ENCODE results near the gene TYR.
"Not testable (repeated sequence)": the region's sequence is repeated elsewhere in the genome, so short reads cannot be mapped to it uniquely, and the experiment has no call there.

Gene TYR

DNA sequence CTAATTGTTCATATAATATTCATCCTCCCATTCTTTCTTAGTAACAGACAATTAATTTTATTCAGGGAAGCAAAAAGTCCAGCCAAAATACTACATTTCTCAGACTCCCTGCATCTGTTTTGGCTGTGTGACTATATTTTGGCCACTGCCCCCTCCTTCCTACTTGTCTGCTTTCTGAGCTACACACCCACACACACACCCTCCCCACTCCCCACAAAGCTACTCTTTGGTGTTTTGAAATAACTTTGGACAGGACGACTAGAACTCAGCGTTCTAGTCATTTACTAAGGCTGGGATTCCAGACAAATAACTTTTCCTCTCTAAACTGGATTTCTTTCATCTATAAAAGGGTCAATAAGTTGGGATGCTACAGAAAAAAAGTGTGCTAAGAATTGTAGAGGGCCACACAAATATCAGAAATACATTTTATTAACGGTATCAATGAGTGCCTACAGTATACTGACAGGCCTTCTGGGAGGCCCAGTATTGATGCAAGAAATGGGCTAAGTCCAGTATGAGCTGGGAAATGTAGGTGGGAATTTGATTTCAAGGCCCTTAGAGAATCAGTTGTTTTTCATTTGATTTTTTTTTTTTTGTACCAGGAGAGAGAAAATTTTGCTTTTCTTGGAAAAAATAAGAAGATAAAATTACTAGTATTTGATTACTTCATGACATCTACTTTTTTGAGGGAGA, 165.4 kb downstream of the TYR start:
- not testable (repeated sequence) for DNase-seq (ENCODE audit: low read depth in 2 of 2, low spot score in 1 of 2)

All from stimulated activated CD8-positive, alpha-beta memory T cell treated with anti-CD3 and anti-CD28 coated beads, Interleukin-4, amount 100 ng/mL, for 4 hours (primary cell).